ENCODE results near the gene DOCK4. TPM values are rescaled to one million over a fixed set of nuclear protein-coding genes. Genes with fewer than 3 reads are reported as not detected.
A peak's percentile ranks its signal among the peaks of the same experiment; 100 is the strongest.

Gene DOCK4
- polyA plus RNA-seq, 12 donors = 9.2 to 21.2 (median 10.6) TPM; not detected in 1

DNA sequence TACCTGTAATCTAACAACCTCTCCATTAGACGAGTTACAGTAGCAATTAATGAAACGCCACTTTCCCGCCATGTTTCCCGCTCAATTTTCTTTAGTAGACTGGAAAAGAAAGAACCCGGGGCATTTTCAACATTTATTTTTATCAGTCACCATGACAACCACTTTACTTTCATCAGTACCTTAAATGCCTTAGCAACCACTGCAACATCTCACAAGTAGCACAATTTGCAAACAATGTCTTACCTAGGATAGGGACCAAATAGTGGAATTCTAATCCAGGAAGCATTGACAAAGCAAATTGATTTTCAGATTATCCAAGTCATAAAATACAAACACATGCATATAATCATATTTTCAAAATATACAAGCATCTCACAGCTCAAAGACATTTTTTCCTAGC, 422.3 kb downstream of the DOCK4 start:
- no peak for DNase-seq

DNA sequence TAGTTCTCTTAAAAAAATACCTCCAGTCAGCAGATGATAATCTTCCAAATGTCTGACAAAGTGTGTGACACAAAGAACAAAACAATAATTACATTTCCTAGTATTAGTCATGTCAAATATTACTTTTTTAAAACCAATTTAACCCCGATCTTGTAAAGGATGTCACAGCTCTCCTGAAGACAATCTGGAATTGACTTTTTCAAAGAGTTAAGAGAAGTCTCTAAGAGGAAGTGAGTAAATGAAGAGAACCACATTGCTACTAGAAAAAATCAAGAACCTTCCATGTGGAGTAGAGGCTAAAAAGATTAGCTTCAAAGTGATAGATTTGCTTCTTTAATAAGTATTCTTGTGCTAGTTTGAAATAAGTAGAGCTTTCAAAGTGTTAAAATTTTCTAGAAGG, 425.7 kb downstream of the DOCK4 start:
- no peak for DNase-seq

DNA sequence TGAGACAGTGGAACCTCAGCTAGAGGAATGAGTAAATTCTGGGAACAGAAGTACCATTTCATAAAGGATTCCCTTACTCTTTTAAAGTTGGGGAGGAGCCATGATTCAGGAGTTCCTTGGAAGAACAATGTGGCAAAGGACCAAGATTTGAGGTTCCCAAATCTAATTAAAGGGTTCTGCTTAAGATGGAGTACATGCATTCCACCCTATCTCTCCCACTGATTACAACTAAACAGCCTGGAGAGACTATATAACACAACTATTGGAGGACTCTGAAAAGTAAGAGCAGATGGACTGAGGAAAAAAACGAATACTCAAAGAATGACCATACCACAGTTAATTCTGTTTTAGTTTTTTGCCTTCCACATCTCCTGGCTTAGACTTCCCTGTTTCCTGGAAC, 431.0 kb downstream of the DOCK4 start:
- no peak for DNase-seq

DNA sequence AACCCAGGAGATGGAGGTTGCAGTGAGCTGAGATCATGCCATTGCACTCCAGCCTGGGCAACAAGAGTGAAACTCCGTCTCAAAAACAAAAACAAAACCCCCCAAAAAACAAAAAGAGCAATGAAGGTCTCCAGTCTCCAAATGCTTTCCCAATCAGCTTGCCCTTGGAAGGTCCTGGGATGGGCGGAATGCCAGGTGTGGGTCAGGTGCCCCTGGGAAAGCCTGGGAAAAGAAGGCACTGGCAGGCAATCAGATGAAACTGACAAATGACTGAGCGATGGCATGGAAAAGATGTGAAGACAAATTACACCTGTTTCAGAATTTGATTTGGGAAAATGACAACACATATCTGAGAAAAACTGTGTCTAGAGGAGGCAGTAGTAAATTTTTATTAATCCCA, 433.5 kb downstream of the DOCK4 start:
- no peak for DNase-seq

DNA sequence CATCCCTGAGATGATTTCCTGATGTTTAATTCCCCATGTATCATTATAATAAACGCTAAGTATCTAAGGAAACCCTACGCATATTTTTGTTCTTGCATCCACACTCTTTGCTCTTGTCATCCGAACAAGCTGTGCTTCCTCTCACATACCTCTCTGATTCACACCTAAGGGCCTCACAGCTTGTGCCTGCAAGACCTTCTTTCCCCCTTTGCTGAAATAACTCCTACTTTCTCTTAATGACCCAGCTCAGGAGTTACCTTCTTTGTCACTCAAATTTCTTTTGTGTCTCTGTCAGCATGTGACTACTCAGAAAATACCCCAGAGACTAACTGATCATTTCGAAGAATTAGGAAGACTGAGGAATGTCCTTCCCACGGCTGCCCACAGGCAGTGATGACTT, 434.6 kb downstream of the DOCK4 start:
- no peak for DNase-seq

DNA sequence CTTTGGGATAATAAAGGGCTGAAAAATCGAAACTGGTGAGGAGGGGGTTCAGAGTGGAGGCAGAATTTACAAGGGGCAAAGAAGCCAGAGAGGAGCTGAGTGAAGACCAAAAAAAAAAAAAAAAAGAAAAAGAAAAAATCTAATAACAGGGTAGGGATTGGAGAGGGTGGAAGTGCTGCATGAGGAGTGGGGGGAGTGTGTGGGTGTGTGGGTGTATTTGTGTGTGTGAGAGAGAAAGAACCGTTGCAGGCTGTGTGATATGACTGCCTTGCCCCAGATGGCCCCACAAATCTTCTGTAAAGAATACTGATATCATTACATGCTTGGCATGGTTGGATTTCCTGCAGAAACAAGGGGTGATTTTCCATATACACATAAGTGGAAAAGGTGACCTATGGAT, 436.1 kb downstream of the DOCK4 start:
- DNase-seq = no peak

DNA sequence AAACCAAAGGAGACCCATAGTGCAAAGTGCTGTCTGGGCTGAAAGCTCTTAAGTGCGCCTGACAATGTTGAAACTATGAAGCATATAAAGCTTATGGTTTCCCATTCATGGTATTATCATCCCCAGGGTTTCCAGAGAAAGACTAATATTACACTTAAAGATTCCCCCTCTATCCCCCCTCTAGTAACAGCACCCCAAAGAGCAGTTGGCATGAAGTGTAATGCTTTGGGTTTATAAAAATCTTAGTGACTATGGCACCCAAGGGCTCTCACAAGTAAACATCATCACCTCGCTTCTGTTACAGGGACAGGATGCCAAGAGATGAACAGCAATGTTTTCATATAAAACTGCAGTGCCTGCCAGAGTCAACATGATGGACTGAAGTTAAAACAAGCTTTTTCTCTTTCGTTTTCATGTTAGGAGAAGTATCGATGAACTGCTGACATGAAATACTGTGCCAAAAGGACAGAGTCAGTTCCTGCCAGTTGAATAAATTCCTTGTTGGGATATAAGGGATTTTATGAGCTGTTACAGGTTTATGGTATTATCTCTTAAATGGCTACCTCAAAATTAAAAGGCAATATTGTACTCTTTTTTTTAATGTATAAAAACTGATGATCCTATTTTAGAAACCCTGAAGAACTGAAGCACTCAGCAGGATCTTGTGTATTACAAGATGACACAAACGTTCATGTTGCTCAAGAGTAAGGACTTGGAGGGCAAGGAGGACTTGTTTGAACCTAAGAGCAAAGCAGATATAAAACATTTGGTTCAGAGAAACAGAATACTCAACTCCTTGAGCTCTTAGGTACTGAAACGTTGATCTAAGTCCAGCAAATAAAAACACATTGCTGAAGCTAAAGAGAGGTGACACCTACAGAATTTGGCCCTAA, 440.2 kb downstream of the DOCK4 start:
- DNase-seq = peak; percentile 51

DNA sequence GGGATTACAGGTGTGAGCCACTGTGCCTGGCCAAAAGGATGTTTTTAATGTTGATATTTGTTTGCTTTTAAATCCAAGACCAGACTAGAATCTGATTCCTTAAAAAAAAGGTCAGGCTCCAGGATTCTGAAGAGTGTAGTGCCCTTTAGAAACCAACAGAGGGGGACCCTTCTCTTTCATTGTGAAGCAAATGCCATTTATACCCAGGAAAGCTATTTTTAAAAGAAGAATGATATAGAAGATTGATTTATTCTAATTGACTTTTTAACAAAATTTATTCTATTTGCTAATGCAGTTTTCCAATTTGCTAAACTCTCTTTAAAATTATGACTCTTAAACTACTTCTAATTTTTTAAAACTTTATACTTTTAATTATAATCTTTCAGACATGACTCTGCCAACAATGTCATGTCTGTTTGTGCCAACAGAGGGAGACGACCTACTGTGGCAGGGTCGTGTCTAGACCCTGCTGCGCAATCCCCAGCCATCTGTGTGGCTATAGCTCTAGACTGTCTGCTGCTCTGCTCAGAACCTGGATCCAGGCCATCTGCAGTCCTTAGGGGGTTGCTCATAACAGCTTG, 442.9 kb downstream of the DOCK4 start:
- no peak for DNase-seq

DNA sequence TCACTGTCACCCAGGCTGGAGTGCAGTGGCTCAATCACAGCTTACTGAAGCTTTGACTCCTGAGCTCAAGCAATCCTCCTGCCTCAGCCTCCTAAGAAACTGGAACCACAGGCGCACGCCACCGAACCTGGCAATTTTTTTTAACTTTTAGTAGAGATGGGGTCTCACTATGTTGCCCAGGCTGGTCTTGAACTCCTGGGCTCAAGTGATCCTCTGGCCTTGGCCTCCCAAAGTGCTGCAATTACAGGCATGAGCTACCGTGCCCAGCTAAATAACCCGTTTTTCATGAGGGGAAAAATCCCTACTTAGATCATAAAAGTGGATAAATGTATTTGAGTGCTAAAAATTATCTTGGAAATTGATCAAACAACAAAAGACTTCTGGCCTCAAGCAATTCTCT, 443.4 kb downstream of the DOCK4 start:
- no peak for DNase-seq

DNA sequence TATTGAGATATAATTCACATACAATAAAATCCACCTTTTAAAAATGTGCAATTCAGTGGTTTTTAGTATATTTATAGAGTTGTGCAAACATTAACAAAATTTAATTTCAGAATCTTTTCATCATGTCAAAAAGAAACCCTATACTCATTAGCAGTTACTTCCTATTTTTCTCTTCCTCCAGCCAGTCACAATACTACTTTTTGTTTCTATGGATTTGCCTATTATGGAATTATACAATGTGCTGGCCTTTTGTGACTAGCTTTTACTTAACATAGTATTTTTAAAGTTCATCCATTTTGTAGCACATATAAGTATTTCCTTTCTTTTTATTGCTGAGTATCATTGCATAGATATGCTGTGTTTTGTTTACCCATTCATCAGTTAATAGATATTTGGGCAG, 444.0 kb downstream of the DOCK4 start:
- DNase-seq = no peak

DNA sequence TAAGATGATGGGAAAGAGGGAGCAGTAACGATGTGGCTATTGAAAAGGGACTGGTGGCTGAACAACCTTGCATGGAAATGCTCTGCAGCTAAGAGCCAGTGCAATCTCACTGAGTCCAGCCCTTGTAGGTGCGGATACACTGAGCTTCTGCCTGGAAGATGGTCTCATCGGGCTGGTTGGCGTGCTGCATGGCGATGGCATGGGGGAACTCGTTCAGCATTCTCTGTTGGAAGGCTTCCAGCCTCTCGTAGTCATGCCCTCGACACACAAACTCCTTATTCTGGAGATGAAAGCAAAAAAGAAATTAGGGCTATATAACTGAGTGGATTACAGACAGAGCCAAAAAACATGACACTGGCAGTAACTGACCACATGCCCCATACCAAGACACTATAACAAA, 446.2 kb downstream of the DOCK4 start:
- DNase-seq = no peak

DNA sequence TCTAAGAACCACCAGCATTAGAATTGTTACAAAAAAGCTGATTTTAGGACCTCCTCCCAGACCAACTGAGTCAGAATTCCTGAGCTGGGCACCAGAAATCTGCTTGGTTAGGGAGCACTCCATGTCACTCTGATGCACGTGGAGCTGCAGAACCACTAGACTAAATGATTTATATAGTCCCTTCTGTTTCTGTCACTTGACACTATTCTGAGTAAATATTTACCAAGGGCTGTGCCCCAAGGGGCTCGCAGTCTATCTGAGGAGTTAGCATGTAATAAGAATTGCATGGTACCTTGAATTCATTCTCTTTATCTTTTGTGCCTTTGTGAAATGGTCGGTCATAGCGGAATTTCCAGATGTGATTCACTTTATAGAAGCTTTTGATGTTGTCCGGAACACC, 447.9 kb downstream of the DOCK4 start:
- DNase-seq = no peak

DNA sequence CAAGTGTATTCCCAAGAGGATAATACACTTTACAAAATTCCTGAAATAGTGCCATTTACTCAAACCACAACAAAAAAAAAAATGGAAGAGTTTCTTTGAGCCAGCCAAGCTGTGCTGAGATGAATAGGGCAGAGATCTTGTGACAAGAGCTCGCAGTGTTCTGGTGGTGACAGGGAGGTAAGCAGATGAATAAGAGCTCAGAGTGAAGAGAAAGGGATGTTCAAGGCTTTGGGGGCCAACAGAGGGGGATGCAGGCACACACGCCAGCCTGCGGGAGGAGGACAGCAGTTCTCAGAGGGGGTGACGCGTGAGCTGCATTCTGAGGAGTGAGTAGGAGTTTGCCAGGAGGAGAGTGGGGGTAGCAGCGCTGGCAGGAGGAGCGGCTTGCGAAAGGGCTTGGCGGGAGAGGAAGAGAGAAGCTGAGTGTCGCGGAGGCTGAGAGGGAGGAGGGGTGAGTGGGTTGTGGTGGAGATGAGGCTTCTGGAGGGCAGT, 449.5 kb downstream of the DOCK4 start:
- DNase-seq = peak; percentile 35

DNA sequence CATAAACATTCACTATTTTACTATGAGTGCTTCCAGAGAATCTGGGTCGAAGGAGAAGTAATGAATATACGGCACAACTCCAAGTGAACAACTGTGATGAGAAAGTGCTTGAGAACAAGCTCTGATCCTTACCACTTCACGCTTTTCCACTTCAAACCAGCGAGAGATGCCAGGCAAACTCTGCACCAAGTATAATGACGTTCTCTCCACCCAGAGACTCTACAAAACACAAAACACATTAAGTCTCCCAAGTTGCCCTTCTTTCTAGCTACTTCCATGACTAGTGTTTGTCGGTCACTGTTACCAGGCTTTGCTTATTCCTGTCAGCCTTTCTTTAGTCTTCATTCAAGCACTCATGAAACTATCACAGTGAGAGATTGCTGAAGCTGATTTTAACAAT, 450.8 kb downstream of the DOCK4 start:
- no peak for DNase-seq

DNA sequence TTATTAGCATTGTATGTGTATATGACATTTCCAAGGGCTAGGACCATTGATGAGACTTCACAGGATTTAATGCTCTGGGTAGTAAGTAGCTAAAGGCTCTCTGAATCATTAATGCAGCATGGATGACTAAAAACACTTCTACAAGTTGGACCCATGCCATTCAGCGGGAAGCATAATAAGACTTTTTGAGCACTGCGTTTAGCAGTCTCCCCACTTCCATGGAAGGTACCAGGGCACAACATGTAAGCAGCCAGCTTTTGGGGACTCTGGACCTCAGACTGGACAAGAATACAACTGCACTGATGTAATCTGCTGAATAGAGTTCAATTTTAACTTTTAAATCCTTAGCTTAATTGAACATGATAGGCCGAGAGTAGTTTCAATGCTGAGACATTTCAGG, 452.2 kb downstream of the DOCK4 start:
- no peak for DNase-seq

DNA sequence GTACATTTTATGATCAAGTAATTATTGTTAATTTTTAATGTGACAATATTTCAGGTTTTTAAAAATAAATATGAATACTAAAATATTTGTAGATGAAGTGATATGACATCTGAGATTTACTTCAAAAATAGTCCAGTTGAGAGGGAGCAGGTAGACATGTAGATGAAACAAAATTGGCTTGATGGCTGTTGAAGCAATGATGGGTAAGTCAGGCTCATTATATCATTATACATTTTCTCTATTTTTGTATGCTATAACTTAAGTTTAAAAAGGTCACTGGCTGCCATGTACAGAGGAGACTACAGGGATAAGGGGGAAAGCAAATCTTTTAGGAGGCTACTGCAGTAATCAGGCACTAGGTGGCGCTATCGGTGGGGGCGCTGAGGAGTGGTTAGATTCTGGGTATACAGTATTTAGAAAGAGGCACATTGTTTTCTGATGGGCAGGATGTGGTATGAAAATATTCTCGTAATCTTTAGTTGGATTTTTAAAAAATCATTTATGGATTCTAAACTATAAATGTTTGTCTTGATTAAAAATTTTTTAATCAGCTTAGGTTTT, 454.1 kb downstream of the DOCK4 start:
- no peak for DNase-seq

DNA sequence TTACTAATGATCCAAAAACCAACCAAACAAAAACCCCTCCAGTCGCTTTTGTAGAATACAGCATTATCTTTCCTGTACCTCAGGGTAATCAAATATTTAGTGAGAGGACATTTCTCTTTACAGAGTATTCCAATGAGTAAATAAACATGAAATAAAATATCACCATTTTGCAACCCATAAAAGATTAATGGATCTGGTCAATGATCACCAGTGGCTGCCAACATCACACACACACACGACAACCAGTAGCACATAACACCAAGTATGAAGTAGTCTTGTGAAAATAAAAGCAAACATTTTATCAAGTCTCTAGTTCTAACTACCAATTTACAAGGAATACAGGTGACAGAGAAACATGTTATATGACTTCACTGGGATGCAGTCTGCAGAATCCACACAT, 455.3 kb downstream of the DOCK4 start:
- no peak for DNase-seq

DNA sequence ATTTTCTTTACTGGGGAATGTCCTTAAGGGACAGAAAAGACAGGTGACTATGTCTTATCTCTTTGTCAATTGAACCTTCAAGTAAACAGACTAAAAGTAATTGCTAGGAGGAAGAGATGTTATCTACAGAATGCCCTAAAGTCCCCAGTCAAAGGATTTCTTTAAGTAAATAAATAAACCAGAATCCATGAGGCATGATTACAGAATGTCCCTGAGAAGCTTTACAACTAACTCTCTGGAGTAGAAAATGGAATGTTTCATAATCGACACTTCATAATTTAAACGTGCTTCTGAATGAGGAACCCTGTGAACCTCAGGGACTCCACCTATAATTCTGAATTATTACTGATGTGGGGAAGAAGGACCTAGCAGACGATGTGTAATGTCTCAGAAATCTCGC, 456.0 kb downstream of the DOCK4 start:
- no peak for DNase-seq

DNA sequence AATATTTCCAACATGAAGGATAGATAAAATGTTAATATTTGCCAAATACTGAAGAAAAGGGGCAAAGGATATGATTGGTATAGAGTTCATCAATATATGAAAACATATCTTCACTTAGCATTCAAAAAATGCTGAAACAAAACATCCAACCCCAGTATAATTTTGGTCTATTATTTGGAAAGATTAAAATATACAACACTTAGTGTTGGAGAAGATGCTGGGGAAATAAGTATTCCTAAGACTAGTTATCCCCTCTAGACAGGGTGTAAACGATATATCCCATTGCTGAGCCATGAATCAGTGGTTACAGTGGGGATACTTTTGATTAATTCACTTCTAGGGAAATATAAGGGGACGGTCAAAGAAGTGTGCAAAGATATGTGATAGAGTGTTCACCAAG, 456.6 kb downstream of the DOCK4 start:
- no peak for DNase-seq

DNA sequence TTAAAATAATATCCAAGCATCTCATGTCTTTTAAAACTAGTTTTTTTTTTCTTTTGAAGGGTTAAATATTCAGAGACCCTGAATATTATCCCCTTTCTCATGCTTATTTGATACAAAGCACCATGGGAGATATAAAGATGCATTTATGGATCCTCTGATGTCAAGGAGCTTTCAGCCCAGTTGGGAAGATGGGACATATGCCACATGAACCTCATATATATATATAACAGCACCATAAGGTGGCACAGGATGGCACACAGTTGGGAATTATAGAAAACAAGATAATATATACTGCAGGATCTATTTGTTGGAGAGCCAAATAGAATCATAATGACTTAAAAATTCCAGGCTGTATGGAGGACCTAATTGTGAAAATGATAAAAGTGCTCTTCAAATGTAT, 458.5 kb downstream of the DOCK4 start:
- no peak for DNase-seq

DNA sequence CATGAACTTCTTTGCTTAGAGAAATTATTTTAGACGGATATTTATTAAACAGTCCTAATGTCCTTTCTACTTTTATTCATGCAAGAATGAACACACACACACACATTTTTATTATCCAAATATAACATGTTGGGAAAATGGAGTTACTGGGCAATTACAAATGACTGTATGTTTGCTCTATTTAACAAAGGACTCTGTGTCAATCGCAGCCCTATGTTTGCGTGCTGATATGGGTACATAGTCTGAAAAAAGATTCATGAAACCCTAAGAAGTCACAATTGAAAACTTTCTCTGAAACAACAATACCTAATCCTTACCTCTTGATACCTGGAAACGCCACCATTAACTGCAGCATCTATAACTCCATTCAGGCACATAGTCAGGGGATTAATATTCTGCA, 459.2 kb downstream of the DOCK4 start:
- no peak for DNase-seq

DNA sequence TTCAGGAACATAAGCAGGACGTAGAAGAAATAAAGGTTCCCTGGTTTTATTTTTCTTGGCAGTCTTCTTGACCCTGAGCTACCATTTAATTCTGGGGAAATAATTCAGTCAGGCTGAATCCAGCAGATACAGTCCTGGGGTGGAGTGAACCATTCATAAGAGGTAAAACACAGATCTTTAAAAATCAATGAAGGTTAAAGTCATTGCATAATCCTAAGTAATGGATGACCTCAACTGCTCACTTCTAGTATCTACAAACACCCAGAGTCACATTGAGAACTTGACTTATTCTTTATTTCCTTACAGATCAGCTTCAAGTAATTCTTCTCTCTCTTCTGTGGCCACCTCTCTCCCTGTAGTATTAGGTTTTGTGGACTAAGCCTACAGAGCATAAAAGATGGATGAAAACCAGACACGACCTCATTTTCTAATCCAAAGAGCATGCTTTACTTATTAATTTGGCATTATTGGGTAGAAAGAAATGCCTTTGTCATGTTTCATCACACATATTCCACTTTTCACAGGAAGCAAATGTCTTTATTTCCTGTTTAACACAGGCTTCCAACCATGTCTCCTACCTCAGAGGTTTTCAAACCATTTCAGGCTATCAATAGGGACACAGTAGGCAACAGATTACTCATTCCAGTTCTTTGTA, 461.6 kb downstream of the DOCK4 start:
- DNase-seq = no peak
